ENCODE results near the gene COQ7.

Gene COQ7

DNA sequence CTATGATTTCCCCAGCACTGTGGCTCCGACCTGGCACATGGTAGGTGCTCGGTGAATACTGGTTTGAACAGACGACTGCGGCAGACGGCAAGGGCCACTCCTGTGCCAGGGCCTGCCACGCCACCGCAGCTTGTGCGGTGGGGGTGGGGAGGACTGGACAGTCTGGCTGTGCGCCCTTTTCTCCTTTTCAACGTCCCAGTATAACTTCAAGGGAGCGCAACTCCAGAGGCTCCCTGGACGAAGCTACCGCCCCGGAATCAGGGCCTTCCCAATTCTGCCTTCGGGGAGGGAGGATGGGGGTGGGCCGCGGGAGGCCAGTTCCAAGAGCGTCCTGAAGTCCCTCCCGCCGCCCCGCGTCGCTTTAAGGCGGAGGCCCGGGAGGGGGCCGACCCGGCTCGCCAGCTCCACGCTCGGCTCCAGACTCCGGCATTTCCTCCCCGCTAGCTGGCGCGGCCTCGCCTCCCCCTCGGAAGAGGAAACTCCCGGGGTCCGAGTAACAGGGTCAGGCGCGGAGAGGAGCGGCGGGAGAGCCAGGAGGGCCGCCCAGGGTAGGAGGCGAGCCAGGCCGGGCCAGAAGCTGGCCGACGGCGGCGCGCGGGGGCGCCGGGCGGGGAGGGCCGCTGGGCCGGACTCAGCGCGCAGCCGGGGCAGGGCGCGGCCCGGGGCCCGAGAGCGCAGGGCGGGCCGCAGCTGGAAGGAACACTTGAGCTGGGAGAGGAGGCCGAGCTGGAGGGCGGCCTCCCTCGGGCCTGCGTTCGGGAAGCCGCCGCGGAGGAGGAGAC, 46.4 kb downstream of the COQ7 start, which contains the start of gene ITPRIPL2:
Gene ITPRIPL2 (plus strand): TSS at position 388 of the 782 bp plus-strand sequence. CDS start 498 bp downstream, outside the sequence.
- peak; percentile 93 for DNase-seq (ENCODE audit: low spot score)

DNA sequence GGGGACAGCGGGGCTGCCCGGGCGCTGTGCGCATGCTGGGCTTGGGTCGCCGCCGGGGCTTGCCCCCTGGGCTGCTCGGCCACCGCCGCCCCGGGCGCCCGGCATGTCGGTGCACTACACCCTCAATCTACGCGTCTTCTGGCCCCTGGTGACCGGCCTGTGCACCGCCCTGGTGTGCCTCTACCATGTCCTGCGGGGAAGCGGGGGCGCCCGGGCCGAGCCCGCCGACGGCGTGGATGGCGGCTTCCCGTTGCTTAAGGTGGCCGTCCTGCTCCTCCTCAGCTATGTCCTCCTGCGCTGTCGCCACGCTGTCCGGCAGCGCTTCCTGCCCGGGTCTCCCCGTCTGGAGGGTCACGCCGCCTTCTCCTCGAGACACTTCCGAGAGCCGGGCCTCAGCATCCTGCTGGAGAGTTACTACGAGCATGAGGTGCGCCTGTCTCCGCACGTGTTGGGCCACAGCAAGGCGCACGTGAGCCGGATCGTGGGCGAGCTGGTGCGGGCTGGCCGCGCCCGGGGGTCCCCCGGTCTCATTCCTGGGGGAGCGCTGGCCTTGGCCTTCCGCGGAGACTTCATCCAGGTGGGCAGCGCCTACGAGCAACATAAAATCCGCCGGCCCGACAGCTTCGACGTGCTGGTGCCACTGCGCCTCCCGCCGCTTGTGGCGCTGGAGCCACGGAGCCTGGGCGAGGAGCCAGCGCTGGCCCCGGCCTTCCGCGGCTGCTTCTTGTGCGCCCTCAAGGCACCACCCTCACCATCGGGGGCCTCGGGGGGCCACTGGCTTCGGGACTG, 47.1 kb downstream of the COQ7 start:
- DNase-seq (ENCODE audit: low spot score), result peak; percentile 80

DNA sequence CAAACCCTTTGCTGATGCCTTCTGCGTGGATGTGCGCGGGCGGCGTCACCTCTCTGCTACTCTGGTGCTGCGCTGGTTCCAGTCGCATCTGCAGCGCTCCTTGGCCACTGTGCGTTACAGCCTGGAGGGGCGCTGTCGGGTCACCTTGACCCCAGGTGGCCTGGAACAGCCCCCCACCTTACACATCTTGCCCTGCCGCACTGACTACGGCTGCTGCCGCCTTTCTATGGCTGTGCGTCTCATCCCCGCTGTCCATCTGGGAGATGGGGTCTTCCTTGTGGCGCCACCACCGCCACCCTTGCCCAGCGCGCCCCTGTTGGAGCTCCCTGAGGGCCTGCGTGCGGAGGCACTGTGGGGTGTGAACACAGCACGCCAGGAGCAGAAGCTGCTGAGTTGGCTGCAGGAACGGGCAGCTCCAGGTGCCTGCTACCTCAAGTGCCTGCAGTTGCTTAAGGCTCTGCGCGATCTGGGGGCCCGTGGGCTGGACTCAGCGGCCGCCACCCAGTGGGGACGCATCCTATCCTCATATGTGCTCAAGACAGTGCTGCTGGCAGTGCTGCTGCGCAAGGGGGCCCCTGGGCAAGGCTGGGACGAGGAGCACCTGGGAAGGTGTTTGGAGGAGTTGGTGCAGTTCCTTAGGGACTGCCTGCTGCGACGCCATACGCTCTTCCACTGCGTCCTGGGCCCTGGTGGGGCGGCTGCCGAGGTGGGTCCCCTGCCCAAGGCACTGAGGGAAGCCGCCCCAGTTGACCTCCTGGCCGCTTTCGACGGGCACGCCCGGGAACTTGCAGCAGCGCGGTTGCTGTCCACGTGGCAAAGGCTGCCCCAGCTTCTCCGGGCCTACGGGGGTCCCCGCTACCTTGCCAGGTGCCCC, 48.0 kb downstream of the COQ7 start:
- DNase-seq (ENCODE audit: low spot score), result no peak

DNA sequence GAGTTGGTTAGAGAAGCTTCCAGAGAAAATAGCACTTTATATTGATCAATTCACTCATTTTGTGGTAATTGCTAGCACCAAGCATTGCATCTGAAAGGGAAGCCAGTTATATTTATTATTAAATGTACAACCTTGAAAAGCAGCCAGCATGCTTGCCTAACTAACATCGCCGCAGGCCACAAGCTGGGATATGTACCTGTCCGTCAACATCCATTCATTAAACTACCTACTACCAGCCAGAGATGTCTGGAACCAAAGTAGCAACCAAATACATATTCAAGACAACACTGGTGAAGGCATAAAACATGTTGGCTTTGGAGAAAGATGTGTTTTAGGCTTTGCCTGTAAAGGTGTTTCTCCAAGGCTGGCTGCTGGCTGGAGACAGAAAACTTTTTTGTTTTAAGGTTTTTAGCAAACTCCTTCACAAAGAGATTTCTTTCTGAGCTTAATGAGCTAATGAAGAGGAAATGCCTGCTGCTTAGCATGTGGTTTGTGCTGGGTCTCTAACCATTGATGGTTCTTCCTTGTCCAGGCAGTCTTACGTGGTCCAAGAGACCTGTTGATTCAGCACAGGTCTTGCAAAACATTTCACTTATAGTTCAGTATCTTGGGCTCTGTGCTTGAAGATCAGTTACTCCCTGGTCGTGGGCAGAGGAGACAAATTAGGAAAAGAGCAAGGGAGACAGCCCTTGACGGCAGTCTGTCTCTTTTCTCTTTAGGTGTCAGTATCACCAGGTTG, 49.5 kb downstream of the COQ7 start:
- DNase-seq (ENCODE audit: low spot score), result no peak

DNA sequence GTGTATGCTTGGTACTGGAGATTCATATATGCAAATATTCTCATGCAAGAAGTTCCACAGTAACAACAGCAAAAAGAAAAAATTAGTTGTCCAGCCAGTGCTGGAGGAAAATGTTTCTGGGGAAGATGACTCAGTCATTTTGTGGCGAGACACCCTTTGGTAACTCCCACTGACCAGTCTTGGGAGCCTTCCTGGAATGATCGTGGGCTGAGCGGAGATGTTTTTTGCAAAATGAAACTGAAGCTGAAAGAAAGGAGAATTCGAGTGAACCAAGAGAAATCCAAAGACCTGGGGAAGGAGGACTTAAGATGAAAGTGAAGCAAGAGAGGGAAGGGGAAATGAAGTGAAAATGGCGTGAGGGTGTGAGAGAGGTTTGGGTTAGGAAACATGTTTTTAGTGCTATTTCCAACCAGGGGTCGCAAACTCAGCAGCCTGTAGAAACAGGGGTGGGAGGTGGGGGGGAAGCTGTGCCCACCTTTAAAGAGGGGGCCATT, 51.6 kb downstream of the COQ7 start:
- no peak for DNase-seq (ENCODE audit: low spot score)

DNA sequence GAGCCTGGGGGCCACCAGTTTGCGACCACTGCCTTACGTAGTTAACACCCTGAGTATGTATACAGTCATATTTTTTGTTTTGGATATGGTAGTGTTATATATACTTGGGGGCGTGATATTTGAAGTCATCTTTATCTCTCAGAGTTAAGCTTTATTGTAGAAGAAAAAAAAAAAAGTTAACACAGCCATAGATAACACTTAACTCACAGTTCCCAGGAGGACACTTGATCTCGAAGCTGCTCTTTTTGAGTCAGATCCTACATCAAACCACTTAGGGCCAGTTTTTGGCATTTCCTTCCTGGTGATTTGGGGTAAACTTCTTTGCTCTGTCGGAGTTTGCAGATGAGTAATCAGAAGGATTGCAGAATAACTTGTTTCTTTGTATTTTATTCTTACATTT, 52.1 kb downstream of the COQ7 start:
- DNase-seq (ENCODE audit: low spot score), result no peak

DNA sequence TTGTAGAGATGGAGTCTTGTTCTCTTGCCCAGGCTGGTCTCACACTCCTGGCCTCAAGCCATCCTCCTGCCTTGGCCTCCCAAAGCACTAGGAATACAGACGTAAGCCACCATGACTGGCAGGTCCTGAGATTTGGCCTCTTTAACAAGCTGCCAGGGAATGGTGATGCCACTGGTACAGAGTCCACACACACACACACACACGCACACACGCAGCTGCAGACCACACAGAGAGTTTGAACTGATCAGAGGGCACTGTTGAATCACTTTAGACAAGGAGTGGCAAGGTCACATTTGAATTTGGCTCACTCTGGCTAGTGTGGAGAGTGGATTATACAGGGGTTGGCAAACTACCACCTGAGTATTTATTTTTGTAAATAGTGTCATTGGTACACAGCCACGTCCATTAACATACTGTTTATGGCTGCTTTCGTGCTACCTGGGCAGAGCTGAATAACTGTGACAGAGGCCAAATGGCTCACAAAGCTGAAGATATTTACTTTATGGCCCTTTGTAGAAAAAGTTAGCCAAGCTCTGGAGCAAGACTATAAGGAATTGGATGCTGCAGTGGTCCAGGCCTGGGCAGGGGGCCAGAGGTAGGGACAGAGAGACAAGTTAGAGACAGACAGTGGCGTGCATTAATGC, 56.2 kb downstream of the COQ7 start:
- no peak for DNase-seq (ENCODE audit: low spot score)

DNA sequence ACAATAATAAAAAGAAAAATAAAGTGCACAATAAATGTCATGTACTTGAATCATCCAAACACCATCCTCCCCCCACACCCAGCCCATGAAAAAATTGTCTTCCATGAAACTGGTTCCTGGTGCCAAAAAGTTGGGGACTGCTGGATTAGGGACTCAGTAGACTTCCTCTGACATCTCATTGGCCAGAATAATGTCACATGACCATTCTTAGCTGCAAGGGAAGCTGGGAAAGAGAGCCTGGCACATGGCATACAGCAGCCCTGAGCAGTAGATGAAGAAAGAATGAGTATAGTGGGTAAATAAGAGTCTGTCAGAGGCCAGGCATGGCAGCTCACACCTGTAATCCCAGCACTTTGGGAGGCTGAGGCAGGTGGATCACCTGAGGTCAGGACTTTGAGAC, 58.9 kb downstream of the COQ7 start:
- no peak for DNase-seq (ENCODE audit: low spot score)

DNA sequence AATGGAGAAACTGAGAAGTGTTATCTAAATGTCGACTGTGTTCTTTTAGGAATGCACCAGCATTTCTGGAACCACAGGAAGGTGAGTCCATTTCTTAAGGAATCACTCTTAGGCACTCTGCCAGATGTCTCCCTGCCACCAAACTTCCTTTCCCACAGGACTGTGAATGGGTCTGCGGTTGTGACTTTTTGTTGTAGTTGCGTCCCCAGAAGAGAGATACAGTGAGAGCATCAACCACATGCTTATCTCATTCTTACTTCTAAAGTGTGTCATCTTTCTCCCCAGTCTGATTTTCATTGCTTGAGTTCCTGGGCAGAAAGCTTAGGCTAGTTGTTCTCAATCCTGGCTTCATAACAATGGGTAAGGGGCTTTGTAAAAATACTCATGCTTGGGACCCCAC, 59.8 kb downstream of the COQ7 start:
- DNase-seq (ENCODE audit: low spot score), result no peak

DNA sequence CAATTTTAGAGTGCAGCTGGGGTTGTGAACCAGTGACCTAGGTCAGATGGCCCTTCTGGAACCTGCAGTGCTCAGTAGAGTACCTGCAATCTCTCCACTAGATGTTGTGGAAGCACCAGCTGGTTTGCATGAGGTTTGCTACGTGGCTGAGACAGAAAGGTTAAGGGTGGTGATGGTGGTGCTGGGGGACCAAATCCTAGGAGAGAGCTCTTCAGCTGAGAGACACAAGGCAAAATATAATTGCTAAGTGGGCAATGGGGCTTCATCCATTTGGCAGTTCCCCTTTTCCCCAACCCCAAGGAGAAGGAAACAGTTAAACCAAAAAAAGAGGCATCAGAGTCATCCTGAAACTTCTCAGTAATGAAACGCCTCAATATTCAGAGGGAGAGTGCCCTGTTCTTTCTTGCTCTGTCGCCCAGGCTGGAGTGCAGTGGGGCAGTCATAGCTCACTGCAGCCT, 60.3 kb downstream of the COQ7 start:
- DNase-seq (ENCODE audit: low spot score), result no peak

DNA sequence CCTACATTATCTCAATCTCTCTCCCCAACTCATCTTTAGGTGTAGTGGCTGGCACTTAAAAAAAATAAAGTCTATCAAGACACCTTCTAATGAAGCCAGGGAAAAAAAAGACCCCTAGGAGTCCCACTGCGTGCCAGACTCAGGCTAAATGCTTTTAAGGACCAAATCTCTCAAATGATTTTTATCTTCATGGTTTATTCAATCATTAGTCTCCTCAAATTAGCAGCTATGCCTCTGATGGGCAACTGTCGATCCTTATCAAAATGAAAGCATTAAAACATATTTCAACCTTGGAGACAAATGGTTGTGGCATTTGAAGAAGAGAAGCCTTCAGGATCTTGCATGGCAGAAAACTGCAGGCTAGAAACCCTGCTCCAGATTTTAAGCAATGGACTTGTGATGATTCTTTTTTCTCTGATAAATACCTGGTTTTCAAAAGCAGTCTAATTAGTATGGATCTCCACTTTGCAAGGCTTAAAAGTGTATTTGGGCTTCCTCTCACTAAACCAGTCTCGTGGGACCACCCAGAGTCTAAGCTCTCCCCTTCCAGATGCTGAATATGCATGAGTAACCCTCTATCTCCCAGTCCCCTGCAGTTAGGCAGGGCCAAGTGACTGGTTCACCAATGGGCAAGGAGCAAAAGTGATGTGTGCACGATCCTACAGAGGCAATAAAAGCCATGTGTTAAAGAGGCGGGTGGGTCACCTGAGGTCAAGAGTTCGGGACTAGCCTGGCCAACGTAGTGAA, 61.2 kb downstream of the COQ7 start:
- DNase-seq (ENCODE audit: low spot score), result no peak
